Stimulated activated CD8-positive, alpha-beta memory T cell treated with anti-CD3 and anti-CD28 coated beads, Interleukin-12 subunit alpha, Interleukin-12 subunit beta, amount 100 ng/mL, for 24 hours (primary cell): Measurements from ENCODE around the gene ELMO1.

Source experiments
- DNase-seq: peaks from one replicate; pipeline ENCODE4 v3.0.0-alpha.2; 2020; ENCODE audit errors: extremely low read depth

The ELMO1 gene

DNA sequence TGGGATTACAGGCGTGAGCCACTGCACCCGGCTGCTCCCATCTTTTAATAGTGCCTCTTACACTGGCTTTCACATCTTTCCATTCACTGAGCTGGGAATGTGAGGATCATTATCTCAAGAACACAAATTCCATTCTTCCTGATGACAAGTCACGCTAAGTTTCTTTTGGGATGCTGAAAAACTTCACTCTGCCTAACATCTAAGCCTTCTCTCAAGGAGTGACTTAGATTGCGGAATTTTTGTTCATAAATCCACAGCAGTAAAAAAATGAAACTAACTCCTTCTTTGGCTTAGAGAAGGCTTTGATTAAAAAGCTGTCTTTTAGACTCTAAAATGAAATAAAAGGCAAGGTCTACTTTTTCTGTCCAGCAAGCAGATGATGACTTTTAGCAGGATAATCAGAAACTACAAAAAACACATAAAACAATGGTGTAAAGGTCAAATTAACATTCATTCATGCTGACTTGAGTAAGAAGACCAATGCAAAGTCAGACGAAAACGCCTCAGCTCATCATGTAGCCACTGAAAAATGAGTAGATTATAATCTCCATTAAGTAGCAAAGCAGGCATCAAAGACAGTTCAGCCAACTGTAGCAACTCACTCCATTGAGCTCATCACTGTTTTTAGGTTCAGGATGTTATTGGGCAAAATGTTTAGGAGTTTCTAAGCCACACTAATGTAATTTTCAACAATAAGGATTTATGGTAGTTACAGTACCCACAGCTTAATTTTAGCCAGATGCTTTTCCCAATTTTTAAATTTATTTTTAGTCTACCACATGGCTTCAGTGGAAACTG, 178.8 kb downstream of the ELMO1 start:
- no peak for DNase-seq

DNA sequence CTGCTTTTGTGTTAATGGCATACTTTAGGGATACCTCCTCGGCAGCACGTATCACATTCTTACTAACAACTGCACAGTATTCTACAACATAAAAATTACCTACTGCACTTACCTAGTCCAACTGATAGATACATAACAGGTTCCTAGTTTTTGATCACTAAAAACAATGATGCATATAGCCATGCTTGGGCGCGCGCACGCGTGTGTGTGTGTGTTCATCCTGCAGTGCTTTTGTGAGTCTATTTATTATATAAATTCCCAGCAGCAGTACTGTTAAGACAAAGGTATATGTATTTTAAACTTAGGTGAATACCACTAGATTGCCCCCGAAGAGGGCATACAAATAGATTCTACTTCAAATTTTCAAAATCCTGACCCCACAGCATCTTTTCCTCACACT, 181.4 kb downstream of the ELMO1 start:
- no peak for DNase-seq

DNA sequence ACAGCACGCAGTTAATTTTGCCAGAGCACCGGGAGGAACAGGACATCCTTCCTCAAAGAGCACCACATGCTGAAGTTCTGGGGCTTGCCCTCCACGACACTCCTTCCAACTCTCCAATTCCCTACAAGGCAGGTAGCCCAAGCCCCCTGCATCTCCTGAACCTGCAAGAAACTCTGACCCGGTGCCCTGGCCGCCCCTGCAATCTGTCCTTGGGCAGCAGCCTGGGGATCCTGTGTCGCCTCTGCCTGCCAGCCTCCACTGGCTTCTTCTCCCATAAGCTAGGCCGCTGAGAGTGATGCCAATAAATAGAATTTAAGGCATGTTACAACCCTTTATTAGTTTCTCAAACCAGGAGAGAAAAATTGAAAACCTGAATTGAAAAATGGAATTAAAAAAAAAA, 182.8 kb downstream of the ELMO1 start:
- no peak for DNase-seq

DNA sequence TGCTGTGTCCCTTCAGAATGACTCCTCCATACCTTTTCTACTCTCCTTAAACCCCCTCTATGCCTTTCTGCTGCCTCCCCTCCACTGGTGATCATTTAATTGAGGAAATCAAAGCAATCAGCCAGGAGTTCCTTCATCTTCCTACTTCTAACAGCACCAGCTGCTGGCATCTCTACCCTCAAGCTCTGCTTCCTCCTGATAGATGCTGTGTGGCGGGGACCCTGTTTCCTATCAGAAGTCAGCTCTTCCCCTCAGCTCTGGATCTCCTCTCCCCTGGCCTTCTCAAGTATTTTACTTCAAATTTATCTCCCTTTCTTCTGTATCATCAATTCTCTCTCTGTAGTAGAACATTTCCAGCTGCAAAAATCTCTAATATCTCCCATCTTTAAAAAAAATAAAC, 183.7 kb downstream of the ELMO1 start:
- DNase-seq = no peak

DNA sequence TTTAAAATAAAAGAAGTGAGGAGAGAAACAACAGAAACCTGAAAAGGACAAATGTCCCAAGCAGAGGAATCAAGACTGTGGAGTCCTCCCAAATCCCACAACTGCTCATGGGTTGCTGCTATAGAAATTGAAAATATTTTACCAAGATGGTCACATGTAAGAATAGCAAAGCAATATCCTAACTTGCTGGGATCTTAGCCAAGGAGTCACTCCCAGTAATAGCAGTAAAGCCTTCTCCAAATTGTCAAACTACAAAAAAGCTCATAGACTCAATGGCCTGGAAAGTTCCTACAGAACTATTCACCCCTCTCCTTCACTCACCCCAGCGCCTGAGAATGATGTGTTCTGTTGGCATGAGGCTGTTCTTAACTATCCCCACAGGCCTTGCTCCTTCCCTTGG, 186.5 kb downstream of the ELMO1 start:
- DNase-seq = no peak

DNA sequence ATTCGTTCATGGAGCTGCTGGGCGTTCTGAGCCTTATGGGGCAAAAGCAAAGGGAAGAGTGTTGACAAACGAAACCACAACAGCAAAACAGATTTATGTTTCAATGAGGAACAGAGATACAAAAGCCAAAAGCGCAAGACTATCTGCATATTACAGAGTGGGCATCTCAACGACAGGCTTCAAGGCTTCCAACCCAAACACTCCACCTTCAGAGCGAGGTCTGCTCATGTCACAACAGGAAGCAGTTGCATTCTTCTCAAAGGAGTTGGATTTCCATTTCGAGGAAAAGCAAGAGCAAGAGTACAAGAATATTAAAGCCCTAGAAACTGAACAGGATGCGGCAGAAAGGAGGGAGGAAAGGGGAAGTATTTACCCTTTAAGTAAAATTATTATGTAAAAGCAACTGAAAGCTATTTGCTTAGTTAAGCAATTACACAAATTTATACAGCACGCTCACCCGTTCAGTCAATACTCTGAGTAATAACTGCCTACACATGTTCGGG, 189.3 kb downstream of the ELMO1 start:
- no peak for DNase-seq

DNA sequence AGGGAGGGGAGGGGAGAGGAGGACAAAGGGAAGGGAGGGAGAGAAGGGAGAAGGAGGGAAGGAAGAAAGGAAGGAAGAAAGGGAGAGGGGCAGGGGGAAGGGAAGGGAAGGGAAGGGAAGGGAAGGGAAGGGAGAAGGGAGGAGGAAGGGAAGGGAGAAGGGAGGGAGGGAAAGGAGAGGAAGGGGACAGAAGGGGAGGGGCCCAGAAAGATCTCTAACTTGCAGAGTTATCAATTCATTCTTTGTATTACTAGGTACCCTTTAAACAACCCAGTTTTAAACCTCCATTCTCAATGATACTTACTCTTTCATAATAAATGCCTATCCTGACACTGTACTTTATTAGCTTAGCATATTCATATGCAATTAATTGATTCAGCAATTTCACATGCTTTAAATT, 192.0 kb downstream of the ELMO1 start:
- no peak for DNase-seq

DNA sequence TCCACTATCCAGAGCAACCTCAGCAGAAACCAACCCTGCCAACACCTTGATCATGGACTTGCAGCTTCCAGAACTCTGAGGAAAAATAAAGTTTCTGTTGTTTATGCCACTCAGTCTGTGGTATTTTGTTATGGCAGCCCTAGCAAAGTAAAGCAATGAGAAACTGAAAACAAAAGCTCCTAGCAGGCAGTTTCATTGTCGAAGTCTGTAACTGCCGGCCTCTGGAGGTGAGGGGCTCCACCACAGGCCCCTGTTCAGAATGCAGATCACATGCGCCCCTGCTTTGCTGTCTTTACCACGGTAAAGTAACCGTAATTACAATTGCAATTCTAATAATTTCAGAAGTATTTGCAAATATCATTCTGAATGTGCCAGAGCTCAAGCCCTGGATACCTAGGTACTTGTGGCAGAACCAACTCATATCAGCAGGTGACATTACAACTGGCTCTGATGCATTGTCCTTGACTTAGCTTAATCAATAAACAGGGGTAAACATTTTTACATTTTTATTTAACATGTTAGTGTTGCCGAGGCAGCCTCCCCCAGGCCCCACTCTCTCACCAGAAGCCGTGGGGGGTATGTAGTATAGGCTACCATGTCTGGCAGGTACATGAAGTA, 193.2 kb downstream of the ELMO1 start:
- no peak for DNase-seq

DNA sequence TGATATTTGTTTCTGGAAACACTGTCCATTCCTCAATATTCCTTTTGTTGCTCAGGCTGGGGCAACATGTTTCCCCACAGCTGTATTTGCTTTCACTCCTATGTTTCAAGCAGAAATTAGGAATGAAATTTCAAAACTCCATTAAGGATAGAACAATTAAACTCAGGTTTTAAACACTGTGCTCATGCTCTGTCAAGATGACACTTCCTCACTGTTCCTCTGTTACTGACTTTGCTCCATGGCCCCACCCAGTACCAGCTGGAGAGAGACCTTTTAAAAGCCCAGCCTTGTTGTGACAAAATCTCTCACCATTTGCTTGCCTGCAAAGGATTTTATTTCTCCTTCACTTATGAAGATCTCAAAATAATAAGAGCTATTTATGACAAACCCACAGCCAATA, 197.4 kb downstream of the ELMO1 start:
- no peak for DNase-seq

DNA sequence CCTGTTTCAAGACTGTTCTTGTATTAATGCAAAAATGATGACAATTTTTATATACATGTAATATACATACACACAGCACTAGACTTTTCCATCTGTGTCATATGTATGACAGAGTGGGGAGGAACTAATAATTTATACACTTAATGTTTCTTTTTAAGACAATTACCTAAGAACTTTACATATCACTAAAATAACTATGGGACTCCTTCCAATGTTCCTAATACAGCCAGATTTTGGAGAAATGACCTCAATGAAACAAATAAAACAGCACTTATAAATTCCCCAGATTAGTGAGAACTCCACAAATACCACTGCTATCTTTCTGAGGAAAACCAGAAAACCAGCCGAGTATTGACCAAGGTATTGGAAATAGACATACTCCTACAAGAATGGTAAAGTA, 199.4 kb downstream of the ELMO1 start:
- no peak for DNase-seq

DNA sequence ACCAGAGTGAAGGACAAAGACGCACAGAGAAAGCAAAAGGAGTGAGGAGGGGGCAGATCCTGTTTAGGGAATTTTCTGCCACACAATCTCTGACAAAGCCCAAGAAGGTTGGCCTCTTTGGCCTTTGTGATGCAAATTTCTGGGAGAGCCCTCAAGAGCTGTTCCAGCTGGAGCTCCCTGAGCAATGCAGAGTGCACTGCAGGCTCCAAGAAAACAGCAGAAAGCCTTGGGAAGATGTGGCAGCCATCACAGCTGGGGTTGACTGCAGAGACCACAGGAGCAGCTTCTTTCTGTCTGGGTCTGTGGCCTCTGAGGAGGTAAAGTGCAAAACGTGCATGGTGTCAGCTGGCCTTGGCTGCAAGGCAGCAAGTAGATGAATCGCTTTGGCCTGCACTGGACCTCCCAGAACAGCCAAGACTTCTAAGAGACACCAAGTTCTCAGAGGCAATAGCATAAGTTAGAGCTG, 200.2 kb downstream of the ELMO1 start:
- DNase-seq = no peak

DNA sequence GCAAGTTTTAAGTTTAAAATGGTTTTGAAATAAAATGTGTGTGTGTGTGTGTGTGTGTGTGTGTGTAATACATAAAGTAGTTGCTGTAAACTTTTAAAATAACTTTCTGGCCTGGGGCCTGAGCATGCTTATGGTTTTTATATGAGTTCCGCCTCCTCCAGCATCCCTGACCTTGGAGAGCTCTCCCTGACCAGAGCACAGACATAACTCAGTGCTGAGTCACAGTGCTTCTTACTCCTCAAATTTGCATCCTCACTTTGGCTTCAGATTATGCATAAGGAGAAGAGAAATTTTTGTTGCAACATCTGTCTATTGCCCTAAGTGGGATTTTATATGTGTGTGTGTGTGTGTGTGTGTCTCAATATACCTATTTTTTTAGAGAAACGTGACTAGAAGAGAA, 200.8 kb downstream of the ELMO1 start:
- no peak for DNase-seq

DNA sequence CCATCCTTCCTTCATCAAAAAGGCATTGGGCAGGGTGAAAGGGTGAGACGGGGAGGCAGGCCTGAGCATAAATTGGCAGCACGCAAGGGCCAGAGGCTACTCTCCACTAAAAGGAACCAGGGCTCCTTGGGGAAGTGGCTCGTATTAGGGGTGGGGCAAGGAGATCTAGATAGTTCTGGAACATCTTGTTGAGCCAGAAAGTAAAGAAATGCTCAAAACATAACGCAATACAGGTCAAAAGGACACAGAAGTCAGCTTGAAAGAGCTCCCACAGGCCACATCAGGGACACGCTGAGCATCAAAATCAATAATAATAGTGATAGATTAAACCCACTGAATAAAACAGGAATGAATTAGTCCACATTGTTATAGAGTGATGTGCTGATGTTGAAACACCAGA, 203.1 kb downstream of the ELMO1 start:
- no peak for DNase-seq

DNA sequence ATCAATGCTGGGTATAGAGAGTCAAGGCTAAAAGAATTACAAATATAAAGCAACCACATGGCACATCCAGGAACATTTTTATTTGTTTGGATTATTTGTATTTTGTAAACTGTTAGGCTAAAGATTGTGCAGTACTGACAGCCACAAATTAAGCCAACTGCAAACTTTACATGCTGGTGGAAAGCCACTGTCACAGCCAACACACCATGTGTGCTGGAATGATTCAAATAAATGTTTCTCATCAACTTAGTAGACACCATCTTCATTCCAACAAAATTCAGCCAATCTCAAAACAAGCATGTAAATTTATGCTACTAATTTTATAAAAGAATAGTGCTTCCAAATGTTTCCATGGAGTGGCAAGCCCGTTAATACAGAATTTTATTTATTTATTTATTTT, 211.8 kb downstream of the ELMO1 start:
- DNase-seq = no peak

DNA sequence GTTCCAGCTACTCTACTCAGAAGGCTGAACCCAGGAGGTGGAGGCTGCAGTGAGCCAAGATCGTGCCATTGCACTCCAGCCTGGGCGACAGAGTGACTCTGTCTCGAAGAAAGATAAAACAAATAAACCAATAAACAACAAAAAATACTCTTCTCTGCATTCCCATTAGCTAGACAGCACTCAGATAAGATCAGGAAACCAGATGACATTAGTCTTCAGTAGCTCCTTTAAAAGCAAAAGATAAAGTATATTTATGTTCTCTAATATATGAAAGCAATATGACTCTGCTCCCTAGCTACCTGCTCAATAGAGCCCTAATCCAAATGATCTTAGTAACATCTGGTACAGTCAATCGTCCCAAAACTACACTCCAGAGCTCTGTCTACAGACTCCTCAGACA, 212.9 kb downstream of the ELMO1 start:
- no peak for DNase-seq

DNA sequence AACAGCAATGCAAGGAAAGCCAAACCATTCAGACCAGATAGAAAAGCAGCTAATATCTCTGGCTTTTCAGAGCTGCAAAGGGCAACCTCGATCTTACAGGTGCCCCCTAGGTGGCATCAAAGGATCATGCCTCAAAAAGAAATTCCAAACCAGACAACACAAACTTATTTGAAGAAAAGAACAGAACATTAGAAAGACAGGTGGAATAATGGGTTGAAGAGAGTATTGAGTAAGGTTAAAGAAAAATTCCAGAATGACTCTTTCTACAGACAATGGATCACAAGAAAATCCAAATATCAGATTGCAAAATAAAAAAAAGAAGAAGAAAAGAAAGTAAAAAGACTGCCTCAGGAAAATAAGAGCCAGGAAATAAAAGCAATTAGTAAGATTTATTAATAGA, 213.7 kb downstream of the ELMO1 start:
- no peak for DNase-seq

DNA sequence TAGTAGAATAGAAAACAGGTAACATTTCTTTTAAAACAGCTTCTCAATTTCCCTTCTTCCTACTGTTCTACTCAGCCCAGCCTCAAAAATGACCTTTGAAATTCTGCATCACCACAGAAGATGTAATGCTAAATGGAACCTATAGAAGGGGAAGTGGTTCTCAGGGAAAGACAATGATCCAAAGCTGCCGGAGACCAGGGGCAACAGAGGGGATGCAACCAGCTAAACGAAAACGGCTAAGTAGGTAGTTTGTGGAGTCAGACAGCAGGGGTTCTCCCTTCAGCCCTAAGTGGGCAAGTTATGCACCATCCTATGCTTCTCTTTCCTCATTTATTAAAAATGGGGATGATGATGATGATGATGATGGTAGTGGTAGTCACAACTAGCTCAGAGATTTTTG, 214.3 kb downstream of the ELMO1 start:
- no peak for DNase-seq

DNA sequence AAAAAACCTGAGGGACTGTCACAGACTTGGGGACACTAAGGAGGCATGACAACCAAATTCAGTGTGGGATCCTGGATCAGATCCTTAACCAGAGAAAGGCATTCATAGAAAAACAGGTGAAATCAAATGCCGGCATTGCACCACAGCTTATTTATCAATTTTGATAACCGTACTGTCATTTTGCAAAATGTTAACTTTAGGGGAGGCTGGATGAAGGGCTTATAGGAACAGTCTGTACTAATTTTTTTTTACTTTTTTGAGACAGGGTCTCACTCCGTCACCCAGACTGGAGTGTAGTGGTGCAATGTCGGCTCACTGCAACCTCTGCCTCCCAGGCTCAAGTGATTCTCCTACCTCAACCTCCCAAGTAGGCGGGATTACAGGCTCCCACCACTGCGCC, 217.1 kb downstream of the ELMO1 start:
- no peak for DNase-seq

DNA sequence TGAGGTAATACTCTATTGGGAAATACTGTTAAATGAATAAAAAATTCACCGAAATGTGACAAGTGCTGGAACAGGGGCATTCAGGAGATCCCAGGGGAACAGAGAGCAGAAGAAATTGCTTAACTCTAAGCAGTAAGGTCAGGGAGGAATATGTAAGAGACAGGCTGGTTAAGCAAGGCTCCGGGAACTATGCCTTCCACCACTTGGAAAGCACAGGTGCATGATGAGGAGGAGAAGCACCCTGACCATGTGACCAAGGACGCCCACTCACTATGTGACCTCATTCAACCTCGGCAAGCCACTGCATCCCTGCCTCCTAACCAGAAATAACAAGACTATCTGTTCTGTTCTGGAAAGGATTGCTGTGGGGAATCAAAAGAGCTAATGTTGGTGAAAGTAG, 218.4 kb downstream of the ELMO1 start:
- no peak for DNase-seq

DNA sequence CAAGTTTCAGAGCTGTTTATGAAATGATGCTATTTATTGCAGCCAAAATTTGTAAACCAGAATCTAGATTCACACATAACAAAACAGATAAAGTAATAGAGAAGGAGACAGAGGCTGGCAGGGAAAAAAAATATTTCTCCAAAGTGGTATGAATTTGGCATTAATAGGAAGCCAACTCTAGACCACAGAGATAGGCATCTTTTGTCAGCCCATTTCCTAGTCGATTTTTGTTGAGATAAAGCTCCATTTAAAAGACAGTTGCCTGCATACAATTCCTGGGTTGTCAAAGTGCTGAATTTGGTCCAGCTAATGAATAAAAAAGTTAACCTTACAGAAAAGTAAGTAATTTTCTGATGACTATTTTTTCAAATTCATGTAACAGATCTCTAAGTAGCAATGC, 219.3 kb downstream of the ELMO1 start:
- DNase-seq = no peak

DNA sequence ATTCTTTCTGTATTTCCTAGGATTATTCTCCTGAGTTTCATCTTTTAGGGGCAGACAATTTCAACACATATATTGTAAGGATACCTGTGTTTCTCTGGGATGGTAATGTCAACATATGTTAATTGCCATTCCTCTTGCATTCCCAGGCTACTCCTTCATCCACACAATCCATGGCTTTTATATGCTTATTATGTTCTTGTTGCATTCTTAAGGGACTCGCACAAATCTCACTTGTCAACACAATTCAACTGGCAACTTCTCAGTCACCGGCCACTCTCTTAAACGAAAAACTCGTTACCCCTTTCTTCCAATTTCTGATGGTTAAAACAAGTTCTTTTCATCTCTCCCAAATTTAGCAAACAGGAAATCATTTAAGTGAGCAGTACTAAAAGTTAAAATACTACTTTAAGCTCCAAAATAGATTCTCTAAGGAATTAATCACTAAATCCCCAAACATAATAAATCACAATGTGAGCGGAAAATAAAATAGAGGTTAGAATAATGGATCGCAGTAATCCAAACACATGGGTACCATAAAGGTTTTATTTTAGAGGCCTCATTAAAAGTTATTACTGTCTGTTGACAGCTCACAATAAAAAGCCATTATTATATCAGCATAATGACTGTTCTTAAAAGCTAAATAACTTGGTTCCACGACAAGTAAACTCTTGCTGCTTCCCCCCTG, 223.2 kb downstream of the ELMO1 start:
- no peak for DNase-seq

DNA sequence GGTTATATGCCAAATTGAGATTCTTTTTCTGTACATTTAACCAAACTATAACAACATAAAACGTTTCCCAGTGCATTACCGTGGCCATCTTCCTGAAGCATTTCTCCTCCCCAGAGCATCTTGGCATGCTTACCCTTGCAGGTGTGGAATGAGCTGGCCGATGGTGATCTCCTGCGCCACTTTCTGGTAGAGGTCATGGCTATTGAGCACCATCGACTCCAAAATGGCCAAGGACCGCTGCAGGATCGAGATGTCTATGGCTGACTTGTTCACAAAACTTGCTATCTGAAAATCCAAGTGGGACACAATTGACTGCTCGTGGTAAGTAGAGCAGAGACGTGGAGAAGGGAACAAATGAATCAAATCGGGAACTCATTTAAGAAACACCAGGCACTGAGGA, 223.9 kb downstream of the ELMO1 start:
- no peak for DNase-seq

DNA sequence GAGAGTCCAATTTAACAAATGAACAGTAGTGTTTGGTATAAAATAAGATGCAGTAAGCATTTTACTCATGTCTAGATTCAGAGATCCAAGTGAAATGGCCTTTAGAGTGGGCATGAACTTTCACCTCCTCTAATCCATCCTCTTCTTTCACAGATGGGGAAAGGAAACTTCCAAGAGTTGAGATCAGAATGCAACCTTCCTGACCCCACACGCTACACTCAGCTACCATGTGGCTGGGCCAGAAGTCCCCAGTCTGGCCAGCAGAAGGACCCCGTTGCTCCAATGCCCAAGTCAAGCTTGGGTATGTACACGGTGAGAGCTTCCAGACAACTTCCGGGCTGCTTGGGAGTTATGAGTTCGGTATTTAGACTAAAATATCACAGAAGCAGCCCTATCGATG, 228.0 kb downstream of the ELMO1 start:
- DNase-seq = no peak
